Kasumi-1 (cell line): Measurements from ENCODE around the gene IFNA16.
A peak's percentile ranks its signal among the peaks of the same experiment; 100 is the strongest.
"Not testable (repeated sequence)": the region's sequence is repeated elsewhere in the genome, so short reads cannot be mapped to it uniquely, and the experiment has no call there.

Source experiments
- DNase-seq, 2 experiments: peaks; one replicate each; lab custom pipeline; 2025; lab: John Stamatoyannopoulos, UW

The IFNA16 gene

GRCh38 chr9:21217211-21217610 is at the start of gene IFNA16:
IFNA16 (minus strand) TSS chr9:21217311; CDS start chr9:21217305, 6 bp downstream.
- not testable (repeated sequence) for DNase-seq

GRCh38 chr9:21265421-21266189 is 48.5 kb upstream of the IFNA16 start:
- no peak for DNase-seq

DNA sequence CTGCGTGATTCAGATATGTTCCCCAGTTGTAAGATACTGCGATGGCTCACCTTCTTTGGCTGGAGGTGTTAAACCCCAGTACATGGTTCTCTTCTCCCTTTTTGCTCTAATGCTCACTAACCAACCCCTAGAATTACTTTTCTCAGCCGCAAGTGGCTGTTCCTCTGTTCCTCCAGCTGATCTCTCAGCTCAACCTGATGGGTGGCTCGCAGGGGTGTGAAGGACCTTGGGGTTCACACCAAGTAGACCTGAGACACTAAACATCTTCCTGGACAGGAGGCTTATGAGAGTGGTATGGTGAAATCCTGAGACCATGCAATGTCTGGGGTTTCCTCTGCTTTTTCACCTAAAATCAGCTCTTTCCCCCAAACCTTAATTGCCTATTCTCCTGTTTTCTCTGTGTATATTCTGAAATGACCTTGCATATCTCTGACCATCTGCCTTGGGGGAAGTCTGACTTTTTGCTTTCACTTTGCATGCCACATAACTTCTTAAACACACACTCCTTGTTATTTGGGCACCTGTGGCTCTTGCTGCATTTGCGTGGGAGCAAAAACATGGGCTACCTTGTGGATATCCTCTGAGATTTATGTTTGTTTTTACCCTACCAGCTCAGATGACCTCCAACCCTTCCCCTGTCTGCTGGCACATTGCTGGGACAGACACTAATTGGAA is 38.6 kb upstream of the IFNA16 start:
- no peak for DNase-seq

DNA sequence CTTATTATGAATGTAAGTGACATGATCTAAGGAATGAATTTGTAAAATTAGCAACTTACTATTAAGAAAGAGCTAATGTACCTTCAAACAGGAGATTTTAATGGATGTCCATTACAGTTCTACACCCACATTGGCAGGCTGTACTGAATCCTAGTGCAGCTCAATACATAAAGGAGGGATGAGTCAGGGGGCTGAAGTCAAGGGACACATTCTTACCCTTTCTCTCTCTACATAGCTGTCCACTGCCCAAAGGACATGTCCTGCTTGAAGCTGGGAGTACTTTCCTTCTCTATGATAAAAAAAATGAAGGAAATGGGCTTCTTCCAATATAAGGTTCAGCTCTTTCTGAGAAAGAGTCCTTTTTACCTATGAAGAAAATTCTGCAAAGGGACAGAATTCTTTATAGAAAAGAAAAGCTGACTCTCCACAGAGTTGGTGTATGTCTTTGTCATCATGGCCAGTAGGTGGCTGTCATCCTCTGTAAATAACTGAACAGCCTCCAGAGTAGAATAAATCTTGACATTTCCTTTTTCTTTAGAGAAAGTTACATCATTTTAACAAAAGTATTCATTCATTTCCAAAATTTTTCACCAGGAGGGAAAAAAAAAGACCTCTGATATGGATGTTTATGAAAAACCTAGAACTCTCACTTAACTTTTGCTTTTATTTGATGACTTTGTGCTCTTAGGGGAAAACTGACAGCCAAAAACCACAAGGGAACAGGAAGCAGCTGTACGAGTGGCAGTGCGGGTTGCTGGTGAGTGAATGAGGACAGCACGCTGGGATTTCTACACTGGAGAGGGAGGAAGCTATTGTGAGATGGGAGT is 35.8 kb upstream of the IFNA16 start:
- peak; percentile 67 to 85 for DNase-seq

DNA sequence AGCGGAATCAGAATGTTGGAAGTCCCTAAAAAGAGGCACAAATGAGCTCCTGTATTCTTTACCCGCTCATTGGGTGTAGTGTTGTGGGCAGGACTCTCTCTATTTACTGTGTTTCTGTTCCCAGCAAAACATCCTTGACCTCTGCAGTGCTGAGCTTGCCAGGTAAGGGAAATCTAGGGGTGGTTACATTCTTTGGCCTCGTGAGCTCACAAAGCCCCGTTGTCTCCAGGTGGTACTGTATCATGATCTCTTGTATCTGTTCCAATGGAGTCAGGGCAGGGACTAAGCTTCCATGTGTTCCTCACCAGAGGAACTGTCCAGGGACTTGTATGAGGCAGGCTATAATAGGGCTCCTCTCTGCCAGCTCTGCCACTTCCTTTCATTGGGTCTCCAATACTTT is 34.5 kb upstream of the IFNA16 start:
- no peak for DNase-seq

DNA sequence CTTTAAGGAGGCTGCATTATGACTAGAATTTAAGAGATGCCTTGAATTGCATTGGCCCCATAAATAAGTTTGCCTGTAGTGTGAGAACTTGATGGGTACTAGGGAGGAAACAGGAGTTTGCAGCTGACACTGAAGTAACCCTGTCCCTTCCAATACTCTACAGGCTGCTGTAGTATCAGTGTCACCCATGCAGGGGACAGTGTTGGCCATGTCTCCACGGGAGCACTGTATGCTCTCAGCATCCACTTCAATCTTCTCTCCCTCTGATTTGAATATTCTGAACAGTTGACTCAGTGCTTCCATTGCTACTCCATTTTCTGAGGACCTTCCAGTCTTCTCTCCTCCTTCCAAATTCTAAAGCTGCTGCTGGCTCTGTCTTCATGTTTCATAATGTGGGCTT is 34.1 kb upstream of the IFNA16 start:
- DNase-seq = no peak

DNA sequence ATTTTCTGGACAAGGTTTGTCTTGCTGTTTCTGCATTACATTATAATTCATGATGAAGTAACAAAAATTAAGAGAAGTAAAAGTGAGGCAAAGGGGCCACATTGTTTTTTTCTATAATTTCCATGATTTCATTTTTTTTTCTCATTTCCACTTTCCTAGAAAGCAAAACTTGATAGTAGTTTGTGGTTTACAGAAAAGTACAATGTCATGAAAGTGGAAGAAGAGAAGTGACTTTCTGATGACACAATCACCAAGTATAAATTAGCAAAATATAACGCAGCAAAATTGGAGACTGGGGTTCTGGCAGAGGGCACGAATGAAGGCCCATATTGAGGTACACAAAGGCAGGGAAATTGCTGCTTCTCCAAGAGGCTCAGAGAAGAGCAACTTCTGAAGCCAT is 27.7 kb upstream of the IFNA16 start:
- no peak for DNase-seq

DNA sequence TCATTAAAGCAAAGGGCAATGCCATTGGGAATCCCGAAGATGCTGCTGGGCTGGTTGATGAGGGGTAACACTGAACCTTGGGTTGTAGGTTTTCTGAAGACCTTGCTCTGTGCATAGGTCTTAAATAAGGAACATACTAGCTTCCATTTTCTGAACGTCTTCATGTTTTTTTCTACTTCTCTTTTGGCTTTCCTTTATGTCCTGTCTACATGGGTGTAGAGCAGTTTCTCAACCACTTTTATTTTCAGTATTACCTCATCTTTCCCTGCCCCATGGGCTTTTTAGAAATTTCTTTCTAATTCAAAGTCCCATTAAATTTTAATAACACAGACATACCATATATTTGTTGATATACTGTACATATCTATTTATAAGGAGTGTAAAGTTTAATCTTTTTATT is 22.8 kb upstream of the IFNA16 start, which contains the start of gene IFNA14:
Gene IFNA14, minus strand, starts transcription at position 95 of the 400 bp plus-strand sequence. Its CDS starts 70 bp downstream, at position 25.
- DNase-seq = no peak

- DNase-seq = not testable (repeated sequence)
Measured at GRCh38 chr9:21236360-21236714, 19.2 kb upstream of the IFNA16 start.

GRCh38 chr9:21235468-21236359 is 18.6 kb upstream of the IFNA16 start:
- DNase-seq = peak; percentile 70 to 83

DNA sequence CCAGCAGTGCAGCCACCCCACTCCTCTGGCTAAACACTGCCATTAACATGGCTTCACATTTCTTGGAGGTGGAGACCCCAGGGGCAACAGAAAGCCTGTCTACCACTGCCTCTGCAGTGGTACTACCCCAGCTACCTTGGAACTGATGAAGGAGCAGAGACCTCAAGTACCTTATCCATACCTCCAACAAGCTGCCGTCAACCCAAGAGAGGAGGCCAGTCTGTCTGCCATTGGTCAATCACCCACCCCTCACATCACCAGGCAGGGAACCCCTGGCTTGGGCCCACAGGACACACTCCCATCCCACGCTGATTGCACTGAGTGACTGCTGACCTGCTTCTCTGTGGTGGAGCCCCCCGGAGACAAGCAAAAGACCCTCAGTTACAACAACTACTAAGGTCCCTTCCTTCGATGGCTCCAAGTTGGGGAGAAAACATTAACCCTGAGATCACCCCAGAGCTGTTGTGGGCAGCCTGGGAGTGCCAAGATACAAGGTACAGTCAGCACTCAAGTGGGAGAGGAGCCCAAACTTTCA is 17.1 kb upstream of the IFNA16 start:
- no peak for DNase-seq

DNA sequence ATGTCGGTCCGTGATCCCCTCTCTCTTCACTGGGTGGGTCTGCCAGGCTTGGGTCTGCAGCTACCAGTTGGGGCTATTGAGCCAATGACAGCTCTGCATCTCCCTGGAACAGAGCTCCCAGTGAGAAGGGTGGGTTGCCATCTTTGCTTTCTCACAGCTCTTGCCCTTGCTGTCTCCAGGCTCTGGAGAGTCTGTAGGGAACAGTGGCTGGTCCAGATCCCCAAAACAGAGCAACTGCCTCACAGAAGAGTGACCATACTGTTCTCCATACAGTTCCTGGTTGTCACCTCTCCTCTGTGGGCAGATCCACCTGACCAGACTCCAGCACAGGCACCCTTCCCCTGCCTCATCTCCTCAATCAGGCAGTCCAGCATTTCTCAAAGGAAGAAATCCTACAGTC is 16.1 kb upstream of the IFNA16 start:
- DNase-seq = no peak

DNA sequence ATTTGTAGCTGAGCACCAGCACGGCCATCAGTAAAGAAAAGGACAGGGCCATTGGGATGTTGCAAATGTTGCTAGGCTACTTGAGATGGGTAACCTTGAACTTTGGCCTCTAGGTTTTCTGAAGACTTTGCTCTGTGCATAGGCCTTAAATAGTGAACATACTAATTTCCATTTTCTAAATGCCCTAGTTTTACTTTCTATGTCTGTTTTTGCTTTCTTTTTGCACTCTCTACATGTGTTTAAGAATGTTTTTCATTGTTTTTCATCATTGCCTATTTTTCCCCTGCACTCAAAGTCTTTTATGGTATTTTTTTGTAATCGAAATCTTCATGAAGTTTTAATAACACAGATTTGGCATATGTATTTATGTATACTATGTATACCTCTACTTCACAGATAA is 11.0 kb upstream of the IFNA16 start, which contains the start of gene IFNA17:
Gene IFNA17, minus strand, starts transcription at position 101 of the 400 bp plus-strand sequence. Its CDS starts 49 bp downstream, at position 52.
- DNase-seq = no peak

DNA sequence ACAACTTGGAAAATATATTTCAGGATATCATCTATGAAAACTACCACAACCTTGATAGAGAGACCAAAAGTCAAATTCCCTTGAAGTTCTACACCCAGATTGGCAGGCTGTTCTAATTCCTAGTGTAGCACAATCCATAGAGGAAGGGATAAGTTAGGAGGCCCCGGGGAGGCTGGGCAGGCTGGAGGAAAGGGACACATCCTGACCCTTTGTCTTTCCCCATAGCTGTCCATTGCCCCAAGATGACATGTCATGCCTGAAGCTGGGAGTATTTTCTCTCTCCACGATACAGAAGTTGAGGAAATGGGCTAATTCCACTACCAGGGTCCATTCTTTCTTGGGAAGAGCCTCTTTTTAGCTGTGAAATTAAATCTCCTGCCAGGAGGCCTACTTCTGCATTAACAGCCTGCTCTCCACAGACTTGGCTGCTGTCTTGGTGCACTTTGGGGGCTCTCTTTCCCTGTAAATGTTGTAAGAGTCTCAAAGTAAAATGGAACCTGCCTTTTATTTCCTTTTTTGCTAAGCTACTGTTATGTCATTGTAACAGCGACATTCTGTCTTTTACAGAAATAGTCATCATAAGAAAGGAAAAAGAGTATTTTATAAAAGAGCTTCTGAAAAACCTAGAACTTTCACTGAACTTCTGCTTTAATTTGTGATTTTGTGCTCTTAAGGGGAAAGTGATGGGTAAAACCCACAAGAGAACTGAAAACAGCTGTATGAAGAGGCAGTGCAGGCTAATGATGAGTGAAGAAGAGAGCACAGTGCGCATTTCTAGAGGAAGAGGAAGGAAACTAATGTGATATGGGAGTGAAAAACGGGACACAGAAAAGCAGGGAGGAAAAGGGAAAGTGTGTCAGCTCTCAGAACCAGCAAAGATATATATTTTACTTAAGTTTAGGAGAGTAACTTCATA is 3.4 kb downstream of the IFNA16 start:
- peak; percentile 17 to 19 for DNase-seq

DNA sequence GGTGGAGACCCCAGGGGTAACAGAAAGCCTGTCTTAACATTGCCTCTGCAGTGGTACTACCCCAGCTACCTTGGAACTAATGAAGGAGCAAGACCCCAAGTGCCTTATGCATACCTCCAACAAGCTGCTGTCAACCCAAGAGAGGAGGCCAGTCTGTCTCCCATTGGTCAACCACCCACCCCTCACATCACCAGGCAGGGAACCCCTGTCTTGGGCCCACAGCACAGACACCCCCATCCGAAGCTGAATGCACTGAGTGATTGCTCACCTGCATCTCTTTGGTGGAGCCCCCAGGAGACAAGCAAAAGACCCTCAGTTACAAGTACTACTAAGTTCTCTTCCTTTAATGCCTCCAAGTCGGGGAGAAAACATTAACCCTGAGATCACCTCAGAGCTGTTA is 5.0 kb downstream of the IFNA16 start:
- DNase-seq = not testable (repeated sequence)

DNA sequence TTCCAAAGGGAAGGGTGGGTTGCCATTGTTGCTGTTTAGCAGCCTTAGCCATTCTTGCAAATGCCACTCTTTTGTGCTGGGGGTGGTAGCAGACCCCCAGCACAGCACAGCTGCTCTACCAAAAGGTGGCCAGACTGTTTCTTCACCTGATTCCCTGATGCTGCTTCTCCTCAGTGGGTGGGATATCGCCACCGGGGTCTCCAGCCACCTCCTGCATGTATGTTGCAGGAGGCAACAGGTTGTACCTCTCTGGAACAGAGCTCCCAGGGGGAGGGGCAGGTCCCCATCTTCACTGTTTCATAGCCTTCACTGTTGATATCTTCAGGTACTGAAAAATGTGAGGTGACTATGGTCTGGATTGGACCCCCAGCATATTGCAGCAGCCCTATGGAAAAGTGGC is 6.3 kb downstream of the IFNA16 start:
- DNase-seq = not testable (repeated sequence)

DNA sequence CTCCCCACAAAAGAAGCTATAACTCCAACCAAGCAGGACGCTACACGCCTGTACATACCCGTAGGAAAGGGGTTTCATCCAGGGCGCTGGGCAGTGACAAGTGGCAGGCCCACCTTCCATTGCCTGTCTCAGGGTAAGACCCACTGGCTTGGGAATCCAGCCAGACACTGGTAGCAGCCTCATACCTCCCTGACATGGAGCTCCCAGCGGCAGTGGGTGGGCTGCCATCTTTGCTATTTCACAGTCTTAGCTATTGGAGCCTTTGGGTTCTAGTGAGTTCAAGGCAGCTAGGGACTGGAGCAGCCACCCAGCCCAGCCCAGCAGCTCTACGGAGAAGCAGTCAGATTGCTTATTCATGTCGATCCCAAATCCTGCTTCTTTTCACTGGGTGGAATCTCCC is 6.8 kb downstream of the IFNA16 start:
- DNase-seq = no peak

GRCh38 chr9:21207043-21207442 is 10.1 kb downstream of the IFNA16 start, which contains the start of gene IFNA10:
IFNA10 (minus strand) TSS chr9:21207143; CDS start chr9:21207097, 46 bp downstream.
- not testable (repeated sequence) for DNase-seq

GRCh38 chr9:21205204-21205603 is 11.9 kb downstream of the IFNA16 start:
- no peak for DNase-seq

DNA sequence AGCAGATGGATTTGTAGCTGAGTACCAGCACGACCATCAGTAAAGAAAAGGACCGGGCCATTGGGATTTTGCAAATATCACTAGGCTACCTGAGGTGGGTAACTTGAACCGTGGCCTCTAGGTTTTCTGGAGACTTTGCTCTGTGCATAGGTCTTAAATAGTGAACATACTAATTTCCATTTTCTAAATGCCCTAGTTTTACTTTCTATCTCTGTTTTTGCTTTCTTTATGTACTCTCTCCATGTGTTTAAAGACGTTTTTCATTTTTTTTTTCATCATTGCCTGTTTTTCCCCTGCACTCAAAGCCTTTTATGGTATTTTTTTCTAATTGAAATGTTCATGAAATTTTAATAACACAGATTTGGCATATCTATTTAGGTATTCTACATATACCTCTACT is 15.0 kb downstream of the IFNA16 start, which contains the start of gene IFNA7:
Gene IFNA7, minus strand, starts transcription at position 101 of the 400 bp plus-strand sequence. Its CDS starts 40 bp downstream, at position 61.
- DNase-seq = not testable (repeated sequence)
